HG03135 (cell line): Measurements from ENCODE around the gene NBAS.
"Not testable (repeated sequence)": the region's sequence is repeated elsewhere in the genome, so short reads cannot be mapped to it uniquely, and the experiment has no call there.

Experiments
- ATAC-seq: cut with Tn5 transposase; IDR thresholded peaks from one replicate; pipeline ENCODE4 v1.9.1; 2021; ENCODE audit warnings: mild to moderate bottlenecking, moderate library complexity; ENCODE audit not compliant: unreplicated experiment

Gene NBAS

DNA sequence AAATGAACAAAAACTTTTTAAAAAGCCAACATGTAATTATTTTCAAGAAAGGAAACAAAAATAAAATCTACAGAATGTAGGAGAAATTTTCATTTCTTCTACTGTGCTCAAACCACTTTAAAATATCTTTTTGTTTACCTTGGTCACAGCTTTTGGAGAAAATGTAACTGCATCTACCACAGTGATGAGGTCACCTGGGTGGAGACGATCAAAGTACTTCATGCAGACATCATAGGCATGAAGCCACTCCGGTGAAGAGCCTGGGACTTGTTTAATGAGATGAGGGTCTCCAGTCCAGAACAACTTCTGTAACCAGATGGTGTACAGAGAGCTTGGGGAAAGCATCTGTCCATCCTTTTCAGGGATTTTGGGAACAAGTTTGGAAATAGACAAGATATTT, 285.8 kb downstream of the NBAS start:
- no peak for ATAC-seq

DNA sequence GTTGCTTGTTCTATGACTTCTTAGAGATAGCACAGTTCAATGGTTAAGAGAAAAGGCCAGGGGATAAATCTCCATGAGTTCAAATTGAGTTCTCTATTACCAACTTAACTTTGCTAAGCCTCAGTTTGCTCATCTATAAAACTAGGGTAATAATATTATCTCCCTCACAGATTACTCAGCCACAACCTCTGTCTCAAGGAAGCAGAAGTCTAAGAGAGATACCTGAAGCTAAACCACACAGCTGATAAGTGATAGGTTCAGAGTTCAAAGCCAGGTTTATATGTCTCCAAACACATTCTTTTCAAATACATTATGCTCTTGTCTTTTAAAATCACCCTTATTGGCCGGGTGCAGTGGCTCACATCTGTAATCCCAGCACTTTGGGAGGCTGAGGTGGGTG, 287.7 kb downstream of the NBAS start:
- ATAC-seq, result no peak

DNA sequence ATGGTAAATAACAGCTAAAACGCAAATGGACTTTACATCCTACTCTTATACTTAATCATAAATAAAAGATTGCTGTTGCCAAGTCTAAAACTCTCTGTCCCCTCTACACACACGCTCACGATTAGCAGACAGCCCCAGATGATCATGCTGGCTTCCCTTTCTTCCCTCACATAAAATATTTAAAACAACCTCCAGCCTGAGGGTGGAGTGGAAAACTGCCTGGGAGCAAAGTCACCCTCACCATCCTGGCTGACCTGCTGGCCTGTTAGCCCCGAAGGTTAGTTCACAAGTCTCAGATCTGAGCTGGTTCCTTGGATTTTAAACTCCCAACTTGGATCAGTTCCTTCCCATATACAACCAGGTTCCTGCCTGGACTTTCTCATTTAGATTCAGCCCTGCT, 288.2 kb downstream of the NBAS start:
- ATAC-seq, result no peak

DNA sequence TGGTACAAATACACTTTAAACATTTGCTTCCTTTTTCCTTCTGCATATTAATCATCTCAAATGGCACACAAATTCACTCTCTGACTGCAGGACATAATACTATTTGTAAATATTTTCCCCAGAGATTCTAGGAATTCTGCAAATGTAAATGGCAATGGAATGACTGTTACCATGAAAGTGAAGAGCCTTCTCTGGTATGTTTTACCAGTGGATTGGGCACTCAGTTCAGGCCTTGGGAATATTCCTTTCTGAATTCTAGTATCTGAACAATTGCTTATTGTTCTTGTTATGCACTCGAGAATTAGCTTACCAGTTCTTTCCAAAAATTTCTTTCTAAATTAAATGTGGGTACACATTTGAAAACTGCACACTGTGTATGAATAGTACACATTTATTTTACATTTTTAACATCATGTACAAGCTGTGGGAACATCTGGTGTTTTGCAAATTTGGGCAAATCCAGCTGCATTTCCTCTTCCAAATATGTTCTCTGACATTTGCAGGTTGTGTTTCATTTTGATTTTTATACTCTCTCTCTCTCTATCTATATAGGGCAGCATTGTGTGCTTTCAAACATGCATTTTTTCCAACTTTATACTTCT, 289.1 kb downstream of the NBAS start:
- no peak for ATAC-seq

DNA sequence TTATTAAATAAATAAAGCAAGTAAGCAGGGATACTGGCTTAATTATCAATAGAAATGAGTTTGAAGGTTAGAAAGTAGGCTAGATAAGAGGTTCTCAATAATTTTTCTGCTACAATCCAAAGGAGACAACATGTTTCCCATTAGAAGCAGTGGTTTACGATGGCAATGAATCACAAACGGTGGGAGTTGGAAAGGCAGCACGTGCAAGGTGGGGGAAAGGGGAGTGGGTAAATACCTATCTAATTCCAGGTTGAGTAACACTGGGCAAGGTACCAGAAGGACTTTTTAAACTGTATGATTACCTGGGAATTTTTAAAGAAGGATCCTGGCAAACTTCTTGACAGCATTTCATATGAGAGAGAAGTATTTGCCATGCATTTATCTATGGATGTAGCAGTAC, 289.9 kb downstream of the NBAS start:
- ATAC-seq, result no peak

DNA sequence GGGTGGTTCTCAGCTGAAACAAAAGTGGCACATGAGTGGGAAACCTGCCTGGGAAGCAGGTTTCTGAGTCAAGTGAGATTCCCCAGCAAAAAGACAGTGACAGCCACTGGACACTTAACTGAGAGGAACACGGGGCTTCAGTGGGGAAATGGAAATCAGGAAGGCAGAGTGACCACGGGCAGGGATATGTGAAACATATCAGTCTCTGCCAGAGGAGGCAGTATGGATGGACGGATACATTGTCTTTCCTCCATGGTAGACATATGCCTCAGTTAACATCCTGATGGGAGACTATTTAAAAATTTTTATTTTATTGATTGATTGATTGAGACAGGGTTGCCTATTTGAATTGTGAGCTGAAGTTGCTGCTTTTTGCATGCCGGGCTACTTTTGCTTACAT, 292.1 kb downstream of the NBAS start:
- no peak for ATAC-seq

DNA sequence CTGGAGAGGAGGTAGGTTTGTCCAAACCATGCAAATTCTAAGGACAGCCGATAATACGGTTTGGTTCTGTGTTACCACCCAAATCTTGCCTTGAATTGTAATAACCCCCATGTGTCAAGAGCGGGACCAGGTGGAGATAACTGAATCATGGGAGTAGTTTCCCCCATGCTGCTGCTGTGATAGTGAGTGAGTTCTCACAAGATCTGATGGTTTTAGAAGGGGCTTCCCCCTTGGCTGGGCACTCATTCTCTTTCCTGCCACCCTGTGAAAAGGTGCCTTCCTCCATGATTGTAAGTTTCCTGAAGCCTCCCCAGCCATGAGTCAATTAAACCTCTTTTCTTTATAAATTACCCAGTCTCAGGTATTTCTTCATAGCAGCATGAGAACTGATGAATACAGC, 295.2 kb downstream of the NBAS start:
- ATAC-seq, result no peak

DNA sequence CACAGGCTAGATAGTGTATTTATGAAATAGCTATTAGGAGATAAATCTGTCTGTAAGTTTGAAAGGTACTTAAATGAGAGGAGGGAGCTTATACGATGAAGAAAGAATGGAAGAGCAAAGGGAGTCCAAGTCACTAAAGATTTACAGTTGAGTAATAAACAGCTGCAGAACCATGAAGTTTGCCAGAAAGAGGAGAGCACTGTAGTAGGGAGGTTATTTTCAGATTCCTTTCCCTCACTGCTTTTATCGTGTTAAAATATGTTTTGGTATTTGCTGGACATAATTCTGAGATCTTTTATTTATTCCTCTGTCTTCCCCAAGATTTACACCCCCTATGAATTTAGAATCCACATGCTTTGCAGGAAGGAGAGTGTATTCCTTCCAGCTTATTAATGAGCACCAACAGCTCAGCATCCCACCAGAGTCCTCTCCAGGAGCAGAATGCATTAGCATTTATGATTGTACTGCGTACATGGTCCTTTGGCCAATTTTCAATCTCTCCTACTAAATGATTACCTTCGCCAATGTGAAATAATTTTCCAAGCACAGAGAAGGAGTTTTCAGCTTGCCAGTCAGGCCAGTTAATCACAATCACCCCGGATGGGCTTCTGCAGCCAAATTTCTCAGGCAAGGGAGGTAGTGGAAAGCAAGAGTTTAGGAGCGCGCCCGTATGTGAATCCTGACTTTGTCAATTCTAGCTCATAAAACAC, 297.0 kb downstream of the NBAS start:
- ATAC-seq, result no peak

DNA sequence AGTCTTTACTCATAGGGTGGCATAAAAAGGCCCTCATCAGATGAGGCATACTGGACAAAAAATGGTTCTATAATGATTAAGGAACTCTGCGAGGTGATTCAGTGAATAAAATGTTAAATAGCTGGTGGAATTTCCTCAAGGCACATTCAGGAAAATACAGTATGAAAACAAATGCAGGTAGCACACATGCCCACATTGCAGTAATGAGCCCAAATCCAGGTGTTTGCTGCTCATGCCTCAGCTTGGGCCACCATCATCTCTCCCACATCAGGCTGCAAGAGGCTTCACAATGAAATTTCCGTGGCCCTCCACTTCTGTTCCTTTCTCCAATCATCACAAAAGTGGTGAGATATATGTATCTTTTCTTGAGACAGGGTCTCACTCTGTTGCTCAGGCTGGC, 298.3 kb downstream of the NBAS start:
- no peak for ATAC-seq

DNA sequence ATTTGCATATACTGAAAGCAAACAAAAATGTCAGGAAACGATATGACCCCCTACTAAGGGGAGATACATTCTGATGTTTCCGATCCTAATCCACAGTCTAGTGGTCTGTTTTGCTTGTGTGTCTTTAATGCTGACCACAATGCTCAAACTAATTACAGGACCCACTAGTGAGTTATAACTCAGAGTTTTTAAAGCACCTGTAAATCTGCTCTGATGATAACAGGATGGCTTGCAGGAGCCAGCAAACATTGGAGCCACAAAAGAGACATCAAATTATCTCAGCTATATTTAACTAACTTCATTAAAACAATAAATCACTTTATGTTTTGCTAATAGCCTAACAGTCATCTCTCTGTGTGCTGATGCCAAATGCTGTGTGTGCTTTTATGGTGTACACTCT, 300.3 kb downstream of the NBAS start:
- no peak for ATAC-seq

DNA sequence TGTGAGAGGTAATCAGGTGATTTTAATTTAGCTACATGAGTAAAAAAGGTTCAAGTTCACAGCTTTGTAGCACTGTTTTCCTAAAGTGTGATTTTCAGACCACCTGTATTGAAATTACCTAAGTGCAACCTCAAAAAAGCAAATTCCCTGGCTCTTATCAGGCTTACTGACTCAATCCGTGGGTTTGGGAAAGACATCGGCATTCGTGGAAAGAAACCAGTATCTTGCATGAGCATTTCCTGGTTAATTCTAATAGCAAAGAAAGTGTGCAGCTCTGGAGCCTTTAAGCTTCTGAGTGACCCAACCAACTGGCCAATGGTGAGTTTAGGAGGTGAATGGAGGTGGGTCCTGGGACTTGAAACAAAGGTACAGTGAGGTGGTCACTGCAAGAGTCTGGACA, 300.9 kb downstream of the NBAS start:
- ATAC-seq, result no peak

DNA sequence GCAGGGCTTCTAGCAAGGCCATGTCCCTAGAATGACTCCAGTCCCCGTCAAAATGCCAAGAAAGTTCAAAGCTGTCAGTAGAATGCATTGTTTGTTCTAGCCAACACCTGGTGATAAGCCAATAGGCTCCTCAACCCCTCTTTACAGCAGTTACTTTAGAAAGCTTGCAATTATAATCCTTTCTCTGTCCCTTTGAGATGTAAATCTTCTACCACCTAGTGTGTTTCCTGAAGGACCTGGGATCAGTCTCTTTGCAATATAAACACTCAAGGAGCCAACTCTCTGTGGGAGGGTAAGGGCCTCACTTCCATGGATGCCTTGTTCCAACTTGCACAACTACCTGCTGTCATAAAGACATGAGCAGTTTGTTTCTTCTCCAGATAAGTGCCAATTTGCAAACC, 301.8 kb downstream of the NBAS start:
- no peak for ATAC-seq

DNA sequence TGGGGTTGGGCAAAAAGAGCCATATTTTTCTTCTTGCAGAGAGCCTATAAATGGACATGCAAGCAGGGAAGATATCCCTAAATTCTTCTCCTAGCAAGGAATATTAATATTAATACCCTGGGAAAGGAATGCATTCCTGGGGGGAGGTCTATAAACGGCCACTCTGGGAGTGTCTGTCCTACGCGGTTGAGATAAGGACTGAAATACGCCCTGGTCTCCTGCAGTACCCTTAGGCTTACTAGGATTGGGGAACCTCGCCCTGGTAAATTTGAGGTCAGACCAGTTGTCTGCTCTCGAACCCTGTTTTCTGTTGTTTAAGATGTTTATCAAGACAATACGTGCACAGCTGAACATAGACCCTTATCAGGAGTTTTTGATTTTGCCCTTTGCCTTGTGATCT, 302.7 kb downstream of the NBAS start:
- not testable (repeated sequence) for ATAC-seq

DNA sequence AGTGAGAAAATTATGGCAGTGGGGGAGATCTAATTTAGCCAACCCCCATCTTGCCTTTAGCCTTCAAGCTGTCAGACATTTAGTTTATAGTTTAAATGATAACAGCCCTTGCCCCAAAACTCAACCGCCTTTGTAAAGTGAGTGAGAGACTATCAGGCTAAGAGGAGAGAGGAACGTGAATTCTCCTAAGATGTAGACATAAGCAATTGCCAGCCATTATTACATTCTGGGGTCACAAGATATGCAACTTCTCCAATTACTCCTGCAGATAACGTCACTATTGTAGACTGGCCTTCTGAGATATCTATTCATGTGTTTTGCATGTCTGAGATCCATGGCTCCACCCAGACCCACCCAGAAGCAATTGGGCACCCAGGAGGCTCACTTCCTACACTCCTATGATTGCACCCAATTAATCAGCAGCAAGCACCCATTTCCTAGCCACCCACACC, 307.3 kb downstream of the NBAS start:
- no peak for ATAC-seq

DNA sequence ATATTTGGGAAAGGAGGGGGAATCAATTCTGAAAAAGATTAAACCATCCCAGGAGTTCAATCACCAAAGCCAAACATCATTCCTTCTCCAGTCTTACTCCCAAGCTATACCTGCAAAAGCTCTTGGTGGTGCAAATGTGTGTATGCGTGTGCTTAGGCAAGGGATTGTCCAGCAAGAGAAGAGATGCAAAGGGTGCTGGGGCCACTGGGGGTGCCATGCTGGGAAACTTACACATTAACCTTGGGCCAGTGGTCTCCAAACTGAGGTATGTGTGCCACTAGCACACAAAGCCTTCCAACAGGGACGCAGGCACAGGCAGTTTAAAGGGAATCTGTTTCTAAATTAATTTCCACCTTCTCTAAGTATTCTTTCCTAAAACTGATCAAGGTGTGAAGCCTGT, 307.9 kb downstream of the NBAS start:
- no peak for ATAC-seq

DNA sequence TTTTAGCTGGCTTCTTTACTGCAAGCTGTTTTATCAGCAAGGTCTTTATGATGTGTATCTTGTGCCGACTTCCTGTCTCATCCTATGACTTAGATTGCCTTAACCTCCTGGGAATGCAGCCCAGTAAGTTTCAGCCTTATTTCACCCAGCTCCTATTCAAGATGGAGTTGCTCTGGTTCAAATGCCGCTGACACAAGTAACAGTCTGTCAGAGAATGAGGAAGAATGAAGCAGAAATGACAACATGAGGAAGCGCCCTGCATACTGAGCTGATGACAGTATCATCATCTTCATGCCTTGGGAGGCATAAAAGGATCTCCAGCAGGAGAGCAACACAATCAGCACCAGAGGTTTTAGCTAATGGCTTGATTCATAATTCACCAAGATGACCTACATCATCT, 309.4 kb downstream of the NBAS start:
- ATAC-seq, result no peak

DNA sequence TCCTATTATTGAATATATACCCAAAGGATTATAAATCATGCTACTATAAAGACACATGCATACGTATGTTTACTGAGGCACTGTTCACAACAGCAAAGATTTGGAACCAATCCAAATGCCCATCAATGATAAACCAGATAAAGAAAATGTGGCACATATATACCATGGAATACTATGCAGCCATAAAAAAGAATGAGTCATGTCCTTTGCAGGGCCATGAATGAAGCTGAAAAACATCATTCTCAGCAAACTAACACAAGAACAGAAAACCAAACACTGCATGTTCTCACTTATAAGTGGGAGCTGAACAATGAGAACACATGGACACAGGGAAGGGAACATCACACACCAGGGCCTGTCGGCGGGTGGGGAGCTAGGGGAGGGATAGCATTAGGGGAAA, 310.2 kb downstream of the NBAS start:
- ATAC-seq, result not testable (repeated sequence)

DNA sequence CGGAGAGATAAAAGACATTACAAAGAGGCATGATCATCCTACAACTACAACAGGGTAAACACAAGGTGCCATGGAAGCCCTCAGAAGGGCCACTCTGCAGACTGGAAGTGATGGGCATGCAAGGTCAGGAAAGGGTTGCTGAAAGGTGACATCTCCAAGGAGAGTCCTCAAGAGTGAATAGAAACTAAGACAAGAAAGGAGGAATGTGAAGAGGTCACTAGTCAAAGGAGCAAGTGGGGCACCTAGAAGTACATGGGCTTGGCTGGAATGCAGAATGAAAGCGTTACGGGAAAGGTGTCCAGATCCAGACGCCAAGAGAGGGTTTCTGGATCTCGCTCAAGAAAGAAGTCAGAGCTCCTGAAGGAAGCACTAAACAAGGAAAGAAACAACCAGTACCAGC, 314.3 kb downstream of the NBAS start:
- no peak for ATAC-seq

DNA sequence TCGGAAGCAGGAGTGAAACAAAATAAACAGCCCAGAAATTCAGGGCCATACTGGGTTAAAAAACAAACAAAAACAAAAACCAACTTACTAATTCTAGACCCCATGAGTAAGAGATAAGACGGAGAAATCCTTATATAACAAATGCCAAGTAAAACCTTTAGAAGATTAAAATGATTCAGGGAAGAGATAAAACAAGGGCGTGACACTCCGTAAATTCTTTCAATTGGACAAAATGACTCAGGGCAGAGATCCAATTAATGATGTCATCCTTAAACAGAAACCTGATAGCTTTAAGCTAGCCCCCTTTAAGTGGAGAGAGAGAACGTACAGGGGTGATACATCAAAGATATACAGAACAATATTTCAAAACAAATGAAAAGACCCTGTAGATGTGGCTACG, 317.4 kb downstream of the NBAS start:
- ATAC-seq, result no peak

DNA sequence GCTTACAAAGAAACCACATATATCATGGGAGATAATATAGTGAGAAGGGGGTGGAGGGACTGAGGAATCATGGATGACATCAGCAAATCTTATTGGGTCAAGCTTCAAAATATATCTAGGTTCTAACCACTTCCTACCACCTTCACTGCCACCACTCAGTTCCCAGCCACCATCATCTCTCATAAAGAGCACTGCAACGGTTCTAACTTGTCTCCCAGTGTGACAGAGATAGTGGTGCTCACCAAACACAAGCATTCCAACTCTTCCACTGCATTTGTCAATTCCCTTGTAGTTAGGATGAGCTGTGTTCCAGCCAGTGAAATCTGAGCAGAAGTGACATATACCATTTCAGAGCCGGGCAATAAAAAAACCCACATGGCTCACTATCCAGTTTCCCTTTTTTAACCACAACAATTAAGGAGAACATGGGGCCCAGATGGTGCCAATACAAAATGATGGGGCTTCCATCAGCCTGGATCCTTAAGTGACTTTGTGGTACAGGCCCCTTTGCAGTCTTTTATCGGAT, 318.1 kb downstream of the NBAS start:
- ATAC-seq, result no peak

DNA sequence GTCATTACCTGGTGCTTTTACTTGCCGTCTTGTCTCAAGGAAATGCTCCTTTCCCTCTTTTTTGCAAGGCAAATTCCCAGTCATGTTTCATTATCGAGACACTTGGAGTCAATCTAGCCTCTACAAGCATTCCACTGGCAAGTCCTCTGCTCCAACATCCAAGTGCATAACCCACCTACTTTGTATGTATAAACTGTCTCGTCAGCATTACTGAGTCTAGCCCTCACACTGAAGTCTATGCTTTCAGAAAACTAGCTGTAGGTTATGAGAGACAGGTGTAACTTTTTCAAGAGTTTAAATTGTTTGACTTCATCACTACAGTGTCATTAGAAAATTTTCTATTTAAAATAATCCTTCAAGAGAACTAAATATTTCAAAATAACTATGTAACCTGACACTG, 319.2 kb downstream of the NBAS start:
- no peak for ATAC-seq

DNA sequence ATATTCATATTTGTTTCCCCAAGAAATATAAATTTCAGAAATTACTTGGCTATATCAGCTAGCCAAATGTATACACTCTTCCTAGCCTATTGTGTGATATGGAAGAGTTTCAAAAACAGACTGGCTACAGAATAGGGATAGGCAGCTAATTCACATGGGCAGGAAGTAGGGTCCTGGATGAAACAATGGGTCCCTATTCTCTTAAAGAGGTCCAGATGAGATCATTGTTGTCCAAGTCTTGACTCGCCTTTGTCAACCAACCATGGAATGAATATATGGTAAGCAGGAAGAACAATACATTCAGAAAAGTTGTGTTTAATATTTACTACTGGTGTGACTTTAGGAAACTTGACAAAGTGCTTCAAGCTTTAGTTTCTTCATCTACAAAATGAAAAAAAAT, 319.9 kb downstream of the NBAS start:
- no peak for ATAC-seq

DNA sequence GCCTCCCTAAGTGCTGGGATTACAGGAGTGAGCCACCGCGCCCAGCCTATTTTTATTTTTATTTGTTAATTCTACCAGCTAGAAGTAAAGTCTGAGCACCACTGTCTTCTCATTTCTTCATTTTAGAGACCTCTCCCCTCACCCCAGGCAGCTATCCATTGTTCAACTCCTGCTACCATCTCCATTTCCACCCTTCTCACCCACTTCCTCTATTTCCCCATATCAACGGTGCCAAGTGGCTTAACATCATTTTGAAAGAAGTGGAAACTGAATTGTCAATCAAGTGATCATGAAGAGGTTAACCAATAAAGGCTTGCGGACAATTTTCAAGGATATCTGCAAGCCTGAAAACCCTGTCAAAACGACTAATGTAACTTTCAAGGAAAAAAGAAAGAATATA, 323.1 kb downstream of the NBAS start:
- ATAC-seq, result no peak
